ENCODE measurements around the gene TBX5.

Gene TBX5

DNA sequence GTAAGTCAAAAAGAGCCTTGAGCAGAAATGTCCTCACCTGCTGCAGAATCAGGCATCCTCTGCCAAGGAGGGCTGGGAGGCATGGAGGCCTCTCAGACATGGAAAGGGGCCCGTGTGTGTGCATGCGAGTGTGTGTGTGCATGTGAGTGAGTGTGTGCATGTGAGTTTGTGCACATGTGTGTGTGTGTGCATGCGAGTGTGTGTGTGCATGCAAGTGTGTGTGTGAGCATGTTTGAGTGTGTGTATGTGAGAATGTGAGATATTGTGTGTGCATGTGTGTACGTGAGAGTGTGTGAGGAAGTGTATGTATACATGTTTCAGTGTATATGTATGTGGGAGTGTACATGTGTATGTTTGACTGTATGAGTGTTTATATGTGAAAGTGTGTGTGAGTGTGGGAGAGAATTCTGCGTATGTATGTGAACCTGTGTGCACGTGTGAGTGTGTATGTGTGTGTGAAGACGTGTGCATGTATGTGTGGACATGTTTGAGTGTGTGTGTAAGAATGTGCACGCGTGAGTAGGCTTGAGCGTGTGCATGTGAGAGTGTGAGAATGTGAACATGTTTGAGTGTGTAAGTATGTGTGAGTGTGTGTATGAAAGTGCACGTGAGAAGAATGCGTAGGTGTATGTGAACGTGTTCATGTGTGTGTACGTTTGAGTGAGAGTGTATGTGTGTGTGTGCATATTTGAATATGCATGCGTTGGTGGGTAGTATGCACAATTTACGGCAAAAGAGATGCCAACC is 90.8 kb downstream of the TBX5 start:
- no peak for DNase-seq

DNA sequence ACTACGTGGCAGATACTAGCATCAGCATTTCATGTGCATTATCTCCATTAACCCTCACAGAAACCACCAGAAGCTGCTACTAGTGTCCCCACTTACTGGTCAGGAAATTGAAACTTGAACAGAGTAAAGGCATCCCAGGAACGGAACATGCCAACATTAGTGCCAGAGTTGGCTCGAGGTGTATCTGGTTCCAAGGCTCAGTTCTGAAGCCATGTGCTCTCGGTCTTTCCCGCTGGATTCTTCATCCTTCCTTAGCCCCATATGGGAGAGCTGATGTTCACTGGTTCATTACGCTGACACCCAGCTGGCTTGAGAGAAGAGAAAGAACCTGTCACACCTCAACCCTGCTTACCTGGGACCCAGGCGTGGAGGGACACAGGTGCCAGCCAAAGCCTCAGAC is 91.5 kb downstream of the TBX5 start:
- DNase-seq = no peak

DNA sequence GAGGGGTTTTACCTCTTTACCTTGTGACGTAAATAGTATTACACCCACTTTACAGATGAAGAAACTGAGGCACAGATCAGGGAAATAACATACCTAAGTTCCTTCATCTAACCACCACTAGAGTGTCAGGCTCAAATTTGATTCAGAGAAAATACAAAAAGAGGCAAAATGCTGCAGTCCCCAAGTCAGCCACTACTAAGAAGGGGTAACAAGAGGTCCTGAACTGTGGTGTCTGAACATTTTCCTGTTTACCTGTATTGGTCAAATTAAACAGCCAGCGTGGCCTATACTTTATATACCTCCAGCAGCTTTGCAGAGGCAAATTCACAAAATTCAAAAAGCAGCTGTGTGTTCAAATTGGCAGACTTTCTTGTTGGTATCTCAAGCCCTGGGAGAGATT is 92.0 kb downstream of the TBX5 start:
- no peak for DNase-seq

DNA sequence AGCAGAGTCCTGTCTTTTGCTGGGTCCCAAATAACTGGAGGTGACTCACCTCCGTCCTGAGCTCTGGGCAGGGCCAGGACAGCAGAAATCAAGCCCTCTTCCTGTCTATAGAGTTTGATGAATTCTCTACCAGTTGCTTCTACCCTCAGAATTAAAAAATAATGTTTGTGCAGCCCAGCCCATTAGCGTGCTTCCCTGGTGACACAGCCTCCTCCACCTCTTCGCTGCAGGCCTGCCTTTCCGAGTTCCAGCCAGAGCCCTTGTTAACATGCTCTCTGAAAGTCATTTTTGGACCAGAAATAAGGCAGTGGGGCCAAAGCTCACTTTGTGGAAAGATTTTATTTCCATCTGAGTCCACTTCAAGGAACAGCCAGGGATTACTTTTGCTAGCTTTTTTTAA is 94.0 kb downstream of the TBX5 start:
- DNase-seq = no peak

DNA sequence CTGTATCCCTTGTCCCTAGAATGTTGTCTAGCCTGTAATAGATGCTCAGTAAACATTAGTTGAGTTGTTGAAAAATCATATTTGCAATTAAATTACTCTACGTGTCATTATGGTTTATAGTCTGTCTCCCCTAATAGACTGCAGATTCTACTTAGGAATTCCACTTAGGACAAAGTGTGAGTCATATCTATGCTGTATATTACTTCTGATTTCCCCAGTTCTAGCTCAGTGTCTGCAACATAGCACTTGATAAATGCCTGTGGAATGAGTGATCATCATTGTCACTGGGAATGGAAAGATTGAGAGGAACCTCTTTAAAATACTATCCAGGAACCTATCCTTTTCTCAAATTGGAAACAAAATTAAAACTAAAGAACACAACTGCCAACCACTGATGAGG is 99.3 kb downstream of the TBX5 start:
- no peak for DNase-seq

DNA sequence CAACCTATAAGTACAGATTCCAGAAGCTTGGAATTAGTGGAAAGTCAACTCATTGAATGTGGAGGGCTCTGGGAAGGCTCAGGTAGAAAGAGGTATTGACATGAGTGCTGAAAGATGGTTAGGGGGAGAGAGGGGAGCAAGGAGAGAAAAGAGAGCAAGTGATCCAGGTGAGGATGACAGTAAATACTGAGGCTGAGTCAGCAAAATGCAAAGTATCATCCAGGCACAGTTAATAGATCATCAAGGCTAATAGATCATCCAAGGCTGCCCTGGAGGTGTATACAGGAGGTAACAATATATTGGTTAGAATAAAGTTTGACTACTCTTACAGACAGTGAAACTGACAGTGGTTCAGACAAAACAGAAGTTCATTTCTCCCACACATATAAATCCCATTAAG is 100.5 kb downstream of the TBX5 start:
- no peak for DNase-seq

All from NCI-H2029 (cell line).